Left colon (tissue), 2 donors: ENCODE measurements around the gene TSC1. TPM values are rescaled to one million over a fixed set of nuclear protein-coding genes. Genes with fewer than 3 reads are reported as not detected.

Experiments used
- ATAC-seq: fragments of 200-7000 bp; cut with Tn5 transposase; one replicate; pipeline ENCODE4 v1.9.1; 2020; ENCODE audit warnings: mild to moderate bottlenecking, moderate library complexity
- DNase-seq, 2 donors: peaks; one replicate each; pipeline ENCODE4 v3.0.0-alpha.2; 2020
- intact Hi-C, 2 donors: fragments of 100-400 bp; cut with DNase I in 1 of 2; cut with micrococcal nuclease in 1 of 2; formaldehyde crosslinking; loops; one replicate each; pipeline versions ENCODE4 v1.11.2 to v1.14.0; 2022; cut with DNase I, micrococcal nuclease
- total RNA-seq, 2 donors: library from RNA; stranded (reverse); fragmentation: NEBNext Ultra II Directional; extraction: Animal tissue kit (Norgen Biotek cat#: 25700); gene quantifications; one replicate each; pipeline ENCODE4 v1.2.1, GENCODE V29; 2021
- donor health status: DM: no; HTN: no; CAD: no.
- donor health status: DM: yes; HTN: yes; CAD: no.

TSC1 gene
- total RNA-seq, 2 donors from 2014 or later, result 35.2 to 41.6 TPM

DNA sequence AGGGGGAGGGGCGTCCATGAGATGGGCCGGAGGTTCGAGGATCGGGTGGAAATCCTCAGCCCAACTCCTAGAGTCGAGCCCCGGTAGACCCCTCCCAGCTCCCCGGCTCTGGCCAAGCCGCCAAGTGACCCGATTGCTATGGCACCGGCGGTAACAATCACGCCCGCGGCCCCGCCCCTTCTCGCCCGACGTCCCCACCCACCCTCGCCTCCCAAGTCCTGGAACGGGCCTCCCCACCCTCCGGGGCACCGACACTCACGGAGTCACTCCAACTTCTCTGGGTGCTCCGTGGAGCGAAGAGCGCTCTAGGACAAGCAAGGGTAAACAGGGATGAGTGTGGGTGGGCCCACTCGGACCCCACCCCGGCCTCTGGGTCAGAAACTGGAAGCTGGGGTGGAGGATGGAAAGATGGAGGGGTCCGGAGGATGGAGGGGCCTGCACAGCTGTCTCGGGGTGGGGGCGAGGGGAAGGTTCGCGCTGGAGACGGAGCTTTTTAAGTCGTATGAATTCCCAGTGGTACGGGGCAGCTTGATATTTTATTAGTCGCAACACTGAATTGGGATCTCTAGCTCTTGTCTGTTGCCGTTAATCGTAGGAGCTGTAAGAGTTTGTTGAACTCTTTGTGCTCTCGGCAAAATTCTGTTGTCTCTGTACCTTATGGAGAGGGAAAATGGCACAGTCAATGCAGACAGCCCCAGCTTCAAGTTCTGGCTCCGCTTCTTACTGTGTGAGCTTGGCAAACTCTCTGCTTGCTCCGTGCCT, 65.5 kb downstream of the TSC1 start, which contains the start of gene SPACA9:
TSS of gene SPACA9 (plus strand) at position 204 of the 762 bp plus-strand sequence. CDS start 5,050 bp downstream, outside the sequence.
- DNase-seq, result peak; percentile 71 to 74
- intact Hi-C loops, result no loop called here
- peak; percentile 84 for ATAC-seq

DNA sequence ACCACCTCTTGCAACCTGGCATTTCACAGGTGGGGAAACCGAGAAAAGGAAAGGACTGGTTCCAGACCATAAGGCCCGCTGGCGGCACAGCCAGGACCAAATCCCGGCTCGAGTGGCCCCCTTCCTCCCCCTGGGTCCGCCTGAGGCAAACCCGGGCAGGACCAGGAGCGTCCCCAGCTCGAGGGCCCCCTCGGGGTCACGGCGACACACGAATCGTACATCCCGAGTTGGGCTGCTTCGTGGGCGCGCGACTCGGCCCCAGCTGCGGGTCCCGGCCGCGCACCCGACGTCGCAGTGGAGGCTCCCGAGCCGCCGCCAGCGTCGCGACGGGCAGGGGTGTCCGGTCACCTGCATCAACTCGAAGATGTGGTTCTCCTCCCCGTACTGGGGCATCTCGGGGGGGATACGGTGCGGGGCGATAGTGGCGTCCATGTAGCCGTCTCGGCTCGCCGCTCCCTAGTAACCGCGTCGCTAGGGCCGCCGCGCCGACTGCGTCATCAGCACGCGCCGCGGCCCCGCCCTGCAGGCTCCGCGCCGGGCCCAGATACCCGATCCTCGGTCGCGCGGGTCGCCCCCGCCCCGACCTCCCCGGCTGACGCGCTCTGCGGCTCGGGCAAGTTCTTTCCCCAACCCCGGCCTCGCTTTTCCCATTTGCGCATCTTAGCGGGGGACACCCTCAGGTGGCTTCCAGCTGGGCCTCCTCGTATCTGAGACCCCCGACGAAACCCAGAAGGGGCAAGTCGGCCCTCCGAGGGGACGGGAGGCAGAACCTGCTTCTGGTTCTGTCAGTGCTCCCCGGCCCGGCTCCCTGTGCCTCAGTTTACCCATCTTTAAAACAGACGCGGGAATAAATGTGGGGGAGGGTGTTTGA, 66.4 kb downstream of the TSC1 start, which contains the start of gene AK8:
TSS of gene AK8 (minus strand) at position 461 of the 871 bp plus-strand sequence. CDS start at position 432, 29 bp downstream.
- intact Hi-C loops, result no loop called here
- ATAC-seq, result peak; percentile 96
- DNase-seq, result peak; percentile 45 to 76

DNA sequence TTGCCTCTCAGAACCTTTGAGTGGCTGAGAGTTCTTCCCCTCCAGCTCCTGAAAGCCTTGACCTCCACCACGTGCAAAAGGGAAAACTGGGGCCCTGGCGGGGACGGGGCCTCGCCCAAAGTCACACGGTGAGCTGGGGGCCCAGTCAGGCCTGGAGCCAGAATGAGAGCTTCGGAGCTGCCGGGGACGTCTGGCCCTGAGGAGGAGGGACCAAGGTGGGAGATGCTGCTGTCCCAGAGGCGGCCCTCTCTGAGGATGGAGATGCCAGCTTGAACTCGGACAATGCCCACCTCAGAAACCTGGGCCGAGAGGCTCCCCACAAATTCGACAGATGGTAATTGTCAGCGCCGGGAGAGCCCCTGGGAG, 67.0 kb downstream of the TSC1 start:
- intact Hi-C loops, result no loop called here

DNA sequence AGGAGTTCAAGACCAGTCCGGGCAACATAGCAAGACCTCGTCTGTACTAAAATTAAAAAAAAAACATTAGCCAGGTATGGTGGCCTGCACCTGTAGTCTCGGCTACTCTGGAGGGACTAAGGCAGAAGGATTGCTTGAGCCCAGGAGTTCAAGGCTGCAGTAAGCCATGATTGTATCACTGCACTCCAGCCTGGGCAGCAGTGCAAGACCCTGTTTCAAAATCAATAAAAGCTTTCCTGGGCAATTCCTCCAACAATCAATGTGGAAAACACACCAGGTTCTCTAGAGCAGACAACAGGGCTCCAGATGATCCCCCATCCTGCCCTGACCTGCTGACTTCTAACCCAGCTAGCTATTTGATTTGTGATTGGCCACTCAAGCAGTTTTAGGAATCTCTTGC, 67.6 kb downstream of the TSC1 start:
- intact Hi-C loops, result no loop called here
- no peak for ATAC-seq
- no peak for DNase-seq

More for the DNA sequence above, 67.0 kb downstream of the TSC1 start:
- DNase-seq (no peak), ATAC-seq (no peak)

DNA sequence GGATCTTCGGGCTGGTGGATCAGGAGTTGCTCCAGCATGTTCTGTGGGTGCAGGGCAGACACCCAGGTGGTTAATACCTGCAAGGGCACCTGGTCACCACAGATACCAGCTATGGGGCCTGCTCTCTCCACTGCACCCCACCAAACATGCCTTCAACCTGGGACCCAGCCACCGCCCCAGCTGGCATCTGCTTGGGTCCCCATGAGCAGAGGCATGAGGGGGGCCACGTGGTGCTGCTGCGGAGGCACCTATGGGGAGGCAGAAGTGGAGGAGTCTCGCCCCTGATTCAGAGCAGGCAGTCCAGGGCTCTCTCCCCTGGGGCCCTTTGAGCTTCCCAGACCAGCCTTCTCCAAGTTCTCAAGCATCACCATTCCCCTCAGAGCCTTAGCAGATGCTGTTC, 69.3 kb downstream of the TSC1 start:
- ATAC-seq (no peak), DNase-seq (no peak)
- intact Hi-C loops, result no loop called here

DNA sequence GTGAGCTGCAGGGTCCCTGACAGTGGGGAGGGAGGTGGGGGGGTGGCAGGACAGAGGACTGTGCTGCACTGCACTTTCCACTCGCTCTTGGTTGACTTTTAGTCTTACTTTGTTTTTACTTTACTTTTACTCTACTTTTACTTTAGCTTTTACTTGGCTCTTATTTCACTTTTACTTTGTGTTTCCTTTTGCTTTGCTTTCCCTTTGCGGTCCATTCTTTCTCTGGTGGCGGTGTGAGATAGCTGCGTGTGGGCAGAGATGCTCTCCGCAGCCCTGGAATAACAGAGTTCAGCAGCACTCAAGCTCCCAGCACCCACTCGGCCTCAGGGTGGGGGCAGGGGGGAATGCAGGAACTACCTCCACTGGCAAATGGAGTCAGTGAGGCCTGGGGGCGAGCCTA, 71.0 kb downstream of the TSC1 start:
- intact Hi-C loops, result no loop called here
- no peak for ATAC-seq
- DNase-seq, result no peak

DNA sequence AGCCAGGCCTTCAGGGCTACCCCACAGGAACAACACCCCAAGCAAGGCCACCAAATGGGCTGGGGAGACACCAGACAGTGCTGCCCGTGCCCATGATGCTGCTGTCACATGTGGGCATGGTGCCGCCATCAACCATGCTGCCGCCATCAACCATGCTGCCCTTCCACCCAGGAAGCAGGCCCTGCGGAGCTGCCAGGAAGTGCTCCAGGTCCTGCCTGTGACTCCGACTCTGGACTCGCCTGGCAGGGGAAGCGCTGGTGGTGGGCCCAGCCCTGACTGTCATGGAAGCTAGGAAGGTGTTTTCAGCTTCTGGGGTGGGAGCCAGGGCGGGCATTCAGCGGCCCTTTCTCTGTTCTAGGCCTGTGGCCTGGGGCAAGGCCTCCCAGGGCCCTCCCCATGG, 75.2 kb downstream of the TSC1 start:
- DNase-seq (no peak), ATAC-seq (no peak)
- intact Hi-C loops, result no loop called here

DNA sequence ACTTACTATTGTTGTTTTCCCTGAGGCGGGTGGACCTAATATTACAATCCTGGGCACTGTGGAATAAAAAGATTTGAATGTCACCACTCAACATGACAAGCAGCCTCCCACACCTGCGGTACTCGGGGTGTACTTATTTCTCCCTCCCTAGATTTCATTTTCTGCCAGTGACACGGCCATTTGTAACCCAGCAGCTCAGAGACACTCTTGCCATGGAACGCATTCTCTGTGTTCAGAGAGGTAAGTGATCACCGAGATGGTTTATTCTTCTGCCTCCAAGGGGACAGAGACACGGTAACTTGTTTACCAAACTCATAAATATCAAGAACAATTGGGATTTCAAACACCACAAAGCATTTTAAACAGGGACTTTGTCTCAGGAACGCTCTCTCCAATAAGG, 77.5 kb downstream of the TSC1 start:
- DNase-seq (no peak), ATAC-seq (no peak)
- intact Hi-C loops, result no loop called here

DNA sequence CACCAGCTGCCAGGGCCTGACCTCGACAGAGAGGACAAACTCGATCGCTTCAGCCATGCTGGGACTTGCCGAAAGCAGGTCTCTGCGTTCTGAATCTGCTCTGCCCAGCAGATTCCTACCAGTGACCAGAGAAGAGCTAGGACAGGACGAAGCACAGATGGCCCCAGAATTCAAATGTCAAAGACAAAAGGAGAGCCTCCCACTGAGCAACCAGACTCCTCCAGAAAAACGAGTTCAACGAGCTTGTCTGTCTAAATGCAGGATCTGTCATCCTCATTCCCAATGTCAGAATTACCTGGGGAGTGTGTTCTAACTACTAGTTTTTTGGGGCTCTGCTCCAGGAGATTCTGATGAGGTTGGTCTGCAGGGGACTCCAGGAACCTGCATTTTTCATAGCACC, 79.7 kb downstream of the TSC1 start:
- DNase-seq (no peak), ATAC-seq (no peak)
- intact Hi-C loops, result no loop called here

DNA sequence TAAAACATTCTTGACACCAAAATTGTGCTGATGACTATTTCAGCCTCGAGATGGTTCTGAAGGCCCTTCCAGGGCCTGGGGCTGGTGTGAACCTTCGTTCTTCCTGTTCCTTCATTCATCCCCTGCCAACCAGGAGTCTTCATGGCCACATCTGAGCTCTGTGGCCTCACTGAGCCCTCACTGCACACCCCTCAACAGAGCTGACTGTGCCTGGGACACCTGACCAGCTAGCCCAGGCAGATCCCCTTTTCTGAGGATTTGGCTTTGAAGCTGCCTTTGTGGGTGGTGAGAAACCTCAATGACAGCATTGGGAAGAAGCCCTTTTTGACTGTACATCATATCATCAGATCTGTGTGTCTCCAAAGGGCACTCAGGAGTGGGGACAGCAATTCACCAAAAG, 80.1 kb downstream of the TSC1 start:
- ATAC-seq, result no peak
- no peak for DNase-seq
- intact Hi-C loops, result no loop called here

DNA sequence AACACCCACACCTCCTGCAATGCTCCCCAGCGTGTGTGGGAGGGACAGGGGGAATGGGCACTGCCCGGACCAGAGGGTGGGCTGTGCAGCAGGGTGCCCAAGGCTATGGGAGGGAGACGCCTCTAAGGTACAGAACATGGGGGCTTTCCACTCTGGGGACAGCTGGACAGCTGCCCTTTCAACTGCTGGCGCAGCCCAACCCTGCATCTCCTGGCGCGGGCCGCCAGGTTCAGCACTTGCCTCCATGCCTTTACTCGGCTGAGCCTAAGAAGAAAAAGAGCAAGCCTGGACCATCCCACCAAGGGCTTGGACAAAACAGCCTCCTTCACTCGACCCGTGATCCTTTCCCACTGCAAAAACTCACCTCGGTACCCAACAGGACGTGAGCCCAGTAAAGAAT, 81.3 kb downstream of the TSC1 start:
- no peak for DNase-seq
- ATAC-seq, result no peak
- intact Hi-C loops, result no loop called here

DNA sequence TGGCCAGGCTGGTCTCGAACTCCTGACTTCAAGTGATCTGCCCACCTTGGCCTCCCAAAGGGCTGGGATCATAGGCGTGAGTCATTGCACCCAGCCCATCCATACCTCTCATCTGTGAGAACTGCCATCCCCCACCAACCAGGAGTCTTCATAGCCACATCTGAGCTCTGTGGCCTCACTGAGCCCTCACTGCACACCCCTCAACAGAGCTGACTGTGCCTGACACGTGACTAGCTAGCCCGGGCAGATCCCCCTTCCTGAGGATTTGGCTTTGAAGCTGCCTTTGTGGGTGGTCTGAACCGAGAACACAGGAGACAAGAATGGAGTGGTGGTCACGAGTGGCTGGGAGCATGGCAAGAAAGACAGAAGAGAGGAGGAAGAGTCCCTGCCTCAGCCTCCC, 81.9 kb downstream of the TSC1 start:
- ATAC-seq, result no peak
- intact Hi-C loops, result no loop called here

DNA sequence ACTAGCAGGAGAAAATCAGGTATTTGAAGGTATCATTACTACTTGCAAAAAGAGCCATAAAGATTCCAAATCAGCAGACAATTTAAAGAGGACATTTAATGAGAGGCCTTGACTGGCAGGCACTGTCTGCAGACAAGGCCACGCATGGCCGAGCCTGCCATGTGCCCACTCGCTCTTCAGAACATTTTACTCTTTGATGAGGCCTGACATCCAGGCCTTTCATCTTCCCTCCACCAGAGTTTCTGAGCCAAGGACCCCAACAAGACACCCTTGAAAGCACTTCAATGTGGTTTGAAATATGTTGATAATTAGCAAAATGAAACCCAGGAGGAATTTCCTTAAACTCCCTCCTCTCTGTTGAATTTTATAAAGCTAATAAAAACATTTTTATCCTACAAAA, 82.8 kb downstream of the TSC1 start:
- no peak for DNase-seq
- intact Hi-C loops, result no loop called here
- no peak for ATAC-seq

More for the DNA sequence above, 81.9 kb downstream of the TSC1 start:
- no peak for DNase-seq

DNA sequence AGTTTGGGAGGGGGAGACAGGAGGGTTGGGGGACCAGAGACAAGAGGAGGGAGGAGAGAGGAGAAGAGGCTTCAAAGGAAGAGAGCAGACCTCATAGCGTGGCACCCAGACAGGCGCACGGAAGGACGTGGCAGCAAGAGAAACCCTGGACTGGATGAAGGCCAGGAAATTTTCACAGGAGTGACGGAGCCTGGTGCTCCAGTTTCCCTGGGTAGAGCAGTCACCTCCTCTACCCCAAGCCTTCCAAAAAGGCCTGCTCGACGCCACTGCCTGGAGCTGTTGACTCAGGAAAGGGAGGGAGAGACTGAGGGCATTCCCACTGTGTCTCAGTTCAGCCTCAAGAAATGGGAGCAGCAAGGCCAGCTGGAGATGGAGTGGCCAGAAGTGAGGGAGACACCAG, 85.7 kb downstream of the TSC1 start:
- ATAC-seq, result no peak
- DNase-seq, result no peak
- intact Hi-C loops, result no loop called here

DNA sequence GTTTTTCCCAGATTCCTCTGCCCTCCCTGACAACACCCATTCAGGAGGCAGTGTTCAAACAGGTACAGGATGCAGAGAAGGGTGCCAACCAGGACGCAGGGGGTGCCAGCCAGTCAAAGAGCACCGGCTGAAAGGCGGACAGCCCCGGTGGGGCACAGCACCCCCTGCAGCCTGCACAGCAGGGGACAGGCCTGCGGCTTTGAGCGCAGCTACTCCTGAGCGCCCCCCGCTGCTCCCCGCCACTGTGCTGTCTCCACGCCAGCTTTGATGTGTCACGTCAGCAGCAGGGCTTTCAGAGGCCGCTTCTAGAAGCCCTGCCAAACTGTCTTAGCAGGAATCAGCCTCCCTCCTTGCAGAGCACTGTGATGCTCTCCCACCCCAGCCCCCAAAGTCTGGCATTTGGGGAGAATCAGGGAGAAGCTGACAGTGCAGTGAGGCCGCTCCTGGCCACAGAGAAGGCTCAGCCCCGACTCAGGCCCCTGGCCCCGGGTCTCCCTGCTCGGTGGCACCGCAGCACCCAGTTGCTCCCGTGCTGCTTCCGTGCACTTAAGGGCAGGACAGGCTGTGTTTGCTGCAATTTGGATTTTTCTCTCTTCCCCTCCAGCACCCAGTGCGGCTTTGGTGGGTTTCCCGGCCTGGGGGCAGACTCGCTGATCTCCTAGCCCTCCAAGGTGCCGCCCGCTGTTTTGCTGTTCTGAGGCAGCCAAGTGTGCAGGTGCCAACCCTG, 86.6 kb downstream of the TSC1 start:
- no peak for ATAC-seq
- no peak for DNase-seq
- intact Hi-C loops, result no loop called here

DNA sequence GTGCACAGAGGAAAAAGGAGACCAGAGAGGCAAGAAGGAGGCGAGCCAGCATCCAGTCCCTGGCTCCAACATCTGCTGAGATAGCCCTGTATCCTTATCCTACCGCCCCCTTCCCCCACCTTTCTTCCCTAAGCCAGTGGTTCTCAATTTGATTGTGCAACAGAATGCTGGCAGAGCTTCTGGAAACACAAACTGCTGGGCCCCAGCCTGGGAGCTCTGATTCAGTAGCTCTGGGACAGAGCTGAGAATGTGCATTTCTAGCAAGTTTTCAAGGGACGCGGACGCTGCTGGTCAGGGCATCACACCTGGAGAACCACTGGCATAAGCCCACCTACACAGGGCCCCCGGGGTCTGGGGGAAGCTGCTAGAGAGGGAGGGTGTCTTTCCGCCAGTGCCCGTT, 87.4 kb downstream of the TSC1 start:
- no peak for ATAC-seq
- DNase-seq, result peak; percentile 18 to 42
- intact Hi-C loops, result no loop called here

DNA sequence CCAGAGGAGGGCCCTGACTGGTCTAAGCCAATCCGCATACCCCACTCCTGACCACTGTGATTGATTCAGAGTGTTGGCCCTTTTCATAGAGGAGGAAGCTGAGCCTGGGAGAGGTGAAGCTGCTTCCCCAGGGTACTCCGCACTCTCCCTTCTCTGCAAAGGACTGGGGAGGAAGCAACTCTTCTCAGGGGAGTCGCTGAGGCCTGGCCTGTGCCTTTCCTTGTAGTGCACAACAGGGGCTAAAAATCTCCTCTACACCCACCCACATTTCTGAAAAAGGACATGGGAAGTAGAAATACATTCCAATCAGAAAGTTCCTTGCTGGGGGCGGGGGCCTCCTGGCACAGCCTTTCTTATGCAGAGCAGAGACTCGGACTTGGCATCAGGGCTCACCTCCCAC, 88.5 kb downstream of the TSC1 start:
- intact Hi-C loops, result no loop called here
- DNase-seq (no peak), ATAC-seq (no peak)

DNA sequence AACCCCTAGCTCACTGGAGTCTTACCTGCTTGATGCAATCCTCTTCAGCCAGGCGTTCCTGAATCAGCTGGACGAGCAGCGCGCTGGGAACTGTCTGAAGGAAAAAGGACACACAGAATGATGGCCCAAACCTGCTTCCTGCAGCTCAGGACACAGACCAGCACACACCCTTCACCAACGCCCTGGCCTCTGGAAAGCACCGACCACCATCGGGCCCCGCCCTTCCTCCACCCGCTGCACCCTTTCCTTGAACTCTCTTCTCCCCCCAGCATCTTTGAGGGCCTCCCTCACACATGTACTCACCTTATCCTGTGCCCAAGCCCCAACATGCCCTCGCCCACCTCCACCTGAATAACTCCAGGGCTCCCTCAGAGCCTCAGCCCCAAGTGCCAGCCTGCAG, 89.6 kb downstream of the TSC1 start:
- DNase-seq (no peak), ATAC-seq (no peak)
- intact Hi-C loops, result no loop called here

DNA sequence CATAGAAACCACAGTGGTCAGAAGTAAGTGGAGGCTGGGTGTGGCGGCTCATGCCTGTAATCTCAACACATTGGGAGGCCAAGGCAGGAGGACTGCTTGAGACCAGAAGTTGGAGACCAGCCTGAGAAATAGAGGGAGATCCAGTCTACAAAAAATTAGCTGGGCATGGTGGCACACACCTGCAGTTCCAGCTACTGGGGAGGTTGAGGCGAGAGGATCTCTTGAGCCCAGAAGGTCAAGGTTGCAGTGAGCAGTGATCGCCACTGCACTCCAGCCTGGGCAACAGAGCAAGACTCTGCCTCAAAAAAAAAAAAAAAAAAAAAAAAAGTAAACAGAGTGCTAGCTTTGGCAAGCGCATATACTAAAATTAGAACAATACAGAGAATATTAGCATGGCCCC, 90.9 kb downstream of the TSC1 start:
- intact Hi-C loops, result no loop called here
- no peak for ATAC-seq
- DNase-seq, result no peak
